NCI-H82 (cell line): ENCODE data around the gene SMYD3.

Source experiments
- DNase-seq: peaks from one replicate; lab custom pipeline; 2025; lab: John Stamatoyannopoulos, UW

The SMYD3 gene

GRCh38 chr1:246515390-246516005 is 8.4 kb upstream of the SMYD3 start:
- DNase-seq, result no peak

GRCh38 chr1:246513619-246514343 is 6.7 kb upstream of the SMYD3 start:
- DNase-seq, result no peak

GRCh38 chr1:246513041-246513440 is 6.0 kb upstream of the SMYD3 start:
- DNase-seq, result no peak

- DNase-seq, result no peak
Measured at GRCh38 chr1:246512635-246513034, 5.6 kb upstream of the SMYD3 start.

GRCh38 chr1:246512230-246512629 is 5.2 kb upstream of the SMYD3 start:
- DNase-seq, result no peak

- DNase-seq, result no peak
Measured at GRCh38 chr1:246511203-246511602, 4.1 kb upstream of the SMYD3 start.

- no peak for DNase-seq
Measured at GRCh38 chr1:246510147-246511030, 3.3 kb upstream of the SMYD3 start.

- peak; percentile 19 for DNase-seq
Measured at GRCh38 chr1:246508897-246509688, 2.0 kb upstream of the SMYD3 start.

GRCh38 chr1:246506367-246506673 is 759 bp downstream of the SMYD3 start:
- DNase-seq, result peak; percentile 61

GRCh38 chr1:246503341-246503740 is 3.7 kb downstream of the SMYD3 start:
- DNase-seq, result no peak

- DNase-seq, result peak; percentile 92
Measured at GRCh38 chr1:246497331-246497915, 9.7 kb downstream of the SMYD3 start.

GRCh38 chr1:246492611-246493245 is 14.4 kb downstream of the SMYD3 start:
- peak; percentile 93 for DNase-seq

GRCh38 chr1:246491551-246492053 is 15.5 kb downstream of the SMYD3 start:
- DNase-seq, result no peak

GRCh38 chr1:246488674-246489073 is 18.4 kb downstream of the SMYD3 start:
- no peak for DNase-seq

- no peak for DNase-seq
Measured at GRCh38 chr1:246483569-246483933, 23.5 kb downstream of the SMYD3 start.

GRCh38 chr1:246482805-246483568 is 24.1 kb downstream of the SMYD3 start:
- peak; percentile 27 for DNase-seq

GRCh38 chr1:246479061-246479460 is 28.0 kb downstream of the SMYD3 start:
- DNase-seq, result no peak

- no peak for DNase-seq
Measured at GRCh38 chr1:246477634-246478033, 29.4 kb downstream of the SMYD3 start.

GRCh38 chr1:246476771-246477170 is 30.3 kb downstream of the SMYD3 start:
- no peak for DNase-seq

- no peak for DNase-seq
Measured at GRCh38 chr1:246471688-246472087, 35.4 kb downstream of the SMYD3 start.
